Panc1 (cell line): Measurements from ENCODE around the gene MAST4. TPM values are rescaled to one million over a fixed set of nuclear protein-coding genes. Genes with fewer than 3 reads are reported as not detected.

ENCODE experiments used
- ATAC-seq: fragments of 200-7000 bp; cut with Tn5 transposase; 2 replicates; pipeline ENCODE4 v1.9.1; 2020; ENCODE audit warnings: mild to moderate bottlenecking, moderate library complexity
- BruUV-seq: library from RNA; stranded (reverse); fragments of 400-500 nt; replicated peaks from 2 replicates; lab custom pipeline; 2021; lab: Mats Ljungman, UMichigan
- CTCF ChIA-PET: fragments of 300-600 bp; sonication (Branson Sonifier 250); formaldehyde crosslinking; loops from one replicate; lab custom pipeline; 2022; ENCODE audit warnings: antibody characterized with exemption; lab: Charles Lee
- POLR2A ChIA-PET: fragments of 300-600 bp; sonication (Branson Sonifier 250); formaldehyde crosslinking; loops from one replicate; lab custom pipeline; 2022; ENCODE audit warnings: antibody characterized with exemption; lab: Charles Lee
- DNase-seq: peaks from one replicate; pipeline ENCODE4 v3.0.0-alpha.2; 2010; ENCODE audit warnings: low read depth, low spot score
- H3K27ac ChIP-seq: 2 replicates; pipeline ENCODE4 v1.5.1; 2011; ENCODE audit warnings: mild to moderate bottlenecking, low read length, inconsistent platforms
- H3K27me3 ChIP-seq: fragments of 200-500 bp; sonication (Bioruptor generic); 2 replicates; pipeline ENCODE4 v1.6.0; 2014; ENCODE audit warnings: low read length, inconsistent platforms; ENCODE audit not compliant: control insufficient read depth, insufficient read depth
- H3K36me3 ChIP-seq: fragments of 200-500 bp; sonication (Bioruptor generic); 2 replicates; pipeline ENCODE4 v1.5.1; 2014; ENCODE audit warnings: inconsistent platforms, mild to moderate bottlenecking, low read length, moderate library complexity; ENCODE audit not compliant: control insufficient read depth, insufficient read depth
- H3K4me1 ChIP-seq: 2 replicates; pipeline ENCODE4 v1.5.1; 2011; ENCODE audit warnings: inconsistent platforms, mild to moderate bottlenecking, low read length, moderate library complexity; ENCODE audit not compliant: control insufficient read depth, insufficient read depth
- H3K4me3 ChIP-seq, 2 experiments: 2 replicates each; pipeline ENCODE4 v1.5.1; 2011 to 2012; ENCODE audit warnings: low read depth in 2 of 2, low read length in 2 of 2, mild to moderate bottlenecking in 2 of 2, inconsistent platforms in 1 of 2, moderate library complexity in 1 of 2
- H3K9me3 ChIP-seq: fragments of 200-500 bp; sonication (Bioruptor generic); 2 replicates; pipeline ENCODE4 v1.5.1; 2014; ENCODE audit warnings: low read depth, mild to moderate bottlenecking, inconsistent platforms, low read length, moderate library complexity; ENCODE audit not compliant: control insufficient read depth, insufficient read depth
- CTCF ChIP-seq: fragments of 450-650 bp; IDR thresholded peaks from 2 replicates; pipeline ENCODE4 v1.5.1; 2017; ENCODE audit warnings: mild to moderate bottlenecking
- POLR2AphosphoS5 ChIP-seq: IDR thresholded peaks from 2 replicates; pipeline ENCODE4 v1.6.1; 2012; ENCODE audit warnings: mild to moderate bottlenecking, low read depth, low read length, moderate library complexity
- REST ChIP-seq, 2 experiments: IDR thresholded peaks; 2 replicates each; pipeline ENCODE4 v1.6.1; 2011 to 2012; ENCODE audit warnings: low read depth in 2 of 2, control low read depth in 1 of 2, low read length in 1 of 2, mild to moderate bottlenecking in 1 of 2, moderate library complexity in 1 of 2; ENCODE audit not compliant: insufficient read depth in 1 of 2
- SIN3A ChIP-seq: IDR thresholded peaks from 2 replicates; pipeline ENCODE4 v1.6.1; 2012; ENCODE audit warnings: low read depth, mild to moderate bottlenecking, low read length, moderate library complexity, borderline replicate concordance; ENCODE audit not compliant: insufficient read depth
- TCF7L2 ChIP-seq: IDR thresholded peaks from 2 replicates; pipeline ENCODE4 v1.6.1; 2011; ENCODE audit warnings: mild to moderate bottlenecking, low read depth, low read length, inconsistent platforms
- in situ Hi-C: cut with HindIII; loops from 2 replicates; pipeline ENCODE4 v1.10.0; 2016; ENCODE audit warnings: low sequenced_read_pairs, low pct_unique_long_range_greater_than_20kb
- intact Hi-C: fragments of 100-400 bp; cut with micrococcal nuclease; formaldehyde crosslinking; loops from one replicate; pipeline ENCODE4 v1.10.0; 2022; ENCODE audit not compliant: unreplicated experiment
- total RNA-seq: library from RNA; stranded (reverse); gene quantifications from one replicate; pipeline ENCODE4 v1.2.1, GENCODE V29; 2021; ENCODE audit not compliant: unreplicated experiment

The MAST4 gene
- total RNA-seq, 1 experiment from 2014 or later = 1.8 TPM

DNA sequence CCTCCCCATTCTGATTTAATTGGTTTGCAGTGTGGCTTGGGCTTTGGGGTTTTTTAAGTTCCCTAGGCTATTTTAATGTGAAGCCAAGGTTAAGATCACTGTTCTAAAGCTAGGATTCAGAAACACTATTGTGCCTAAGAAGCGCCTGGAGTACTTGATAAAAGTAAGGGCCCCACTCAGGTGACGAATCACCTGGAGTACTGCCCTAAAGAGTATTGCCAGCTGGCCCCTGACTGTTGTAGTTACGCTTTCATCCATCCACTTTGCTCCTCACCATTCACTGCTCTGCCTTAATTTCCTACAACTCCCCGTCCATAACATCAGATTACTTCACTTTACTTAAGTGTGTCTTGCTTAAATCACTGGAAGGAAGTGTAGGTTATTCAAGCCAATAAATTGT lies 481.1 kb downstream of the MAST4 start:
- POLR2A ChIA-PET = no interaction called here
- no peak overlapping the region for H3K4me3 ChIP-seq
- H3K27me3 ChIP-seq = no peaks in the 10 kb centered on the region
- ATAC-seq = no peak
- DNase-seq = no peak
- CTCF ChIA-PET = no interaction called here
- TF ChIP-seq REST (IDR thresholded peaks at IDR 0.05; ENCODE audit: insufficient read depth in 1 of 2, low read depth in 2 of 2, low read length in 1 of 2) (no peak), SIN3A (no peak), POLR2AphosphoS5 (no peak), CTCF (no peak)
- no peak overlapping the region for H3K27ac ChIP-seq
- H3K4me1 ChIP-seq = no peaks in the 10 kb centered on the region
- intact Hi-C loops = no loop called here
- no TSS peak for BruUV-seq
- H3K36me3 ChIP-seq = no peaks in the 10 kb centered on the region
- in situ Hi-C loops = no loop called here
- H3K9me3 ChIP-seq = no peaks in the 10 kb centered on the region

DNA sequence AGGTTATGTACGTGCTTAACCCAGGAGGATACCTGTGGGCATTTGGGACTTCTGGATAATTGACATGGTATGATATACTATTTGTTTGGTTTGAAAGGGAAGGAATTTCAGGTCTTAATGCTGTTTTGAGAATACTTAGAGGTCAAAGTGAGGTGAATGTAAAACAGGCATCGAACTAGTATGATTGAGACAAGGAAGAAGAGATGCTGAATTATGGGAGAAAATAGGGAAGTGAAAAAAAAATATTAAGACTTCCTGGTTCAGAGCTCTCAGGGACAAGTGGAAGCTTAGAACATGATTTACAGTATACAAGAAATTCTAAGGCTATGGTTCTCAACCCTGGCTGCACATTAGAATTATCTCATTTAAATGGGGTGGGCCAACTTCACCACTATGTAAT lies 485.1 kb downstream of the MAST4 start:
- Histone ChIP-seq H3K27me3 (no peaks in the 10 kb centered on the region), H3K4me3 (no peak overlapping the region), H3K9me3 (no peaks in the 10 kb centered on the region), H3K27ac (no peak overlapping the region), H3K4me1 (no peaks in the 10 kb centered on the region), H3K36me3 (no peaks in the 10 kb centered on the region)
- CTCF ChIA-PET = no interaction called here
- in situ Hi-C loops = no loop called here
- DNase-seq (no peak), ATAC-seq (no peak)
- intact Hi-C loops = no loop called here
- POLR2A ChIA-PET = no interaction called here
- BruUV-seq = no TSS peak
- TF ChIP-seq CTCF (no peak), REST (IDR thresholded peaks at IDR 0.05; ENCODE audit: insufficient read depth in 1 of 2, low read depth in 2 of 2, low read length in 1 of 2) (no peak), SIN3A (no peak), TCF7L2 (no peak), POLR2AphosphoS5 (no peak)
